Neuronal stem cell (in vitro differentiated cells): ENCODE data around the gene CEP131.

ENCODE experiments used
- DNase-seq: peaks from one replicate; pipeline ENCODE4 v3.0.0-alpha.2; 2013; ENCODE audit warnings: low spot score
- H2AFZ ChIP-seq: one replicate; pipeline ENCODE4 v1.6.1; 2013; ENCODE audit warnings: mild to moderate bottlenecking, low read length, inconsistent platforms
- H2AK5ac ChIP-seq: 2 replicates; pipeline ENCODE4 v1.6.1; 2013; ENCODE audit warnings: low read depth, mild to moderate bottlenecking, inconsistent platforms, low read length, moderate library complexity, mixed read lengths
- H2BK120ac ChIP-seq: 2 replicates; pipeline ENCODE4 v1.6.1; 2013; ENCODE audit warnings: low read depth, mild to moderate bottlenecking, inconsistent platforms, low read length, moderate library complexity, mixed read lengths
- H2BK12ac ChIP-seq: one replicate; pipeline ENCODE4 v1.6.1; 2013; ENCODE audit warnings: low read length, inconsistent platforms
- H2BK15ac ChIP-seq: 2 replicates; pipeline ENCODE4 v1.6.1; 2013; ENCODE audit warnings: mild to moderate bottlenecking, low read length, inconsistent platforms, mixed read lengths
- H2BK5ac ChIP-seq: one replicate; pipeline ENCODE4 v1.6.1; 2013; ENCODE audit warnings: inconsistent platforms, mild to moderate bottlenecking, low read length, moderate library complexity
- H3K14ac ChIP-seq: one replicate; pipeline ENCODE4 v1.6.1; 2013; ENCODE audit warnings: low read length, inconsistent platforms
- H3K18ac ChIP-seq: 2 replicates; pipeline ENCODE4 v1.6.1; 2013; ENCODE audit warnings: low read length, inconsistent platforms
- H3K23ac ChIP-seq: 2 replicates; pipeline ENCODE4 v1.6.1; 2013; ENCODE audit warnings: low read depth, mild to moderate bottlenecking, mixed read lengths, low read length, inconsistent platforms; ENCODE audit not compliant: poor library complexity
- H3K27ac ChIP-seq: replicated peaks from 3 replicates; pipeline ENCODE4 v1.5.1; 2013; ENCODE audit warnings: low read length, inconsistent platforms
- H3K27me3 ChIP-seq, 3 experiments: 2 replicates each; pipeline ENCODE4 v1.6.1; 2013; ENCODE audit warnings: low read length in 3 of 3, mild to moderate bottlenecking in 2 of 3, inconsistent platforms in 1 of 3, low read depth in 1 of 3, mixed read lengths in 1 of 3, moderate library complexity in 1 of 3; ENCODE audit not compliant: control insufficient read depth in 3 of 3, insufficient read depth in 3 of 3
- H3K36me3 ChIP-seq, 2 donors: replicated peaks in 1 of 2; 2 replicates each; pipeline ENCODE4 v1.6.1; 2013; ENCODE audit warnings: low read length in 2 of 2; ENCODE audit not compliant: control insufficient read depth in 2 of 2, insufficient read depth in 2 of 2
- H3K4ac ChIP-seq: 2 replicates; pipeline ENCODE4 v1.6.1; 2013; ENCODE audit warnings: inconsistent platforms, mild to moderate bottlenecking, low read length, moderate library complexity
- H3K4me1 ChIP-seq, 2 donors: 1 replicate in 1 of 2; 2 replicates in 1 of 2; pipeline ENCODE4 v1.6.1; 2013; ENCODE audit warnings: low read length in 2 of 2, low read depth in 1 of 2; ENCODE audit not compliant: control insufficient read depth in 2 of 2, insufficient read depth in 1 of 2
- H3K4me2 ChIP-seq: one replicate; pipeline ENCODE4 v1.6.1; 2013; ENCODE audit warnings: mild to moderate bottlenecking, low read length, inconsistent platforms; ENCODE audit not compliant: insufficient read depth, poor library complexity, severe bottlenecking
- H3K4me3 ChIP-seq, 2 donors: 2 replicates each; pipeline ENCODE4 v1.5.1; 2013; ENCODE audit warnings: low read length in 2 of 2, mild to moderate bottlenecking in 2 of 2, inconsistent platforms in 1 of 2, moderate library complexity in 1 of 2
- H3K79me1 ChIP-seq: one replicate; pipeline ENCODE4 v1.6.1; 2013; ENCODE audit warnings: low read depth, mild to moderate bottlenecking, inconsistent platforms, low read length, moderate library complexity
- H3K9ac ChIP-seq: one replicate; pipeline ENCODE4 v1.6.1; 2013; ENCODE audit warnings: mild to moderate bottlenecking, low read depth, low read length, inconsistent platforms; ENCODE audit not compliant: poor library complexity
- H3K9me3 ChIP-seq, 2 donors: replicated peaks in 1 of 2; 2 replicates each; pipeline versions ENCODE3 to v1.6.1; 2013; ENCODE audit warnings: low read length in 2 of 2, mild to moderate bottlenecking in 2 of 2, inconsistent platforms in 1 of 2, low read depth in 1 of 2, mixed read lengths in 1 of 2, moderate library complexity in 1 of 2; ENCODE audit not compliant: control insufficient read depth in 2 of 2, insufficient read depth in 1 of 2
- H4K8ac ChIP-seq: one replicate; pipeline ENCODE4 v1.6.1; 2013; ENCODE audit warnings: low read depth, mild to moderate bottlenecking, inconsistent platforms, low read length, moderate library complexity
- H4K91ac ChIP-seq: one replicate; pipeline ENCODE4 v1.6.1; 2013; ENCODE audit warnings: low read length, low read depth, mild to moderate bottlenecking, inconsistent platforms; ENCODE audit not compliant: poor library complexity
- WGBS, 2 donors: extraction: QIAGEN DNeasy Blood & Tissue Kit; methylation state at CpG; one replicate each; pipeline ENCODE4 v1.1.7; 2013; ENCODE audit warnings: missing lambda C conversion rate in 2 of 2, mixed read lengths in 1 of 2; ENCODE audit not compliant: insufficient read length in 2 of 2, insufficient replicate concordance in 1 of 2; ENCODE audit errors: extremely low coverage in 2 of 2; 5-methylcytosine and 5-hydroxymethylcytosine counted together

The CEP131 gene

DNA sequence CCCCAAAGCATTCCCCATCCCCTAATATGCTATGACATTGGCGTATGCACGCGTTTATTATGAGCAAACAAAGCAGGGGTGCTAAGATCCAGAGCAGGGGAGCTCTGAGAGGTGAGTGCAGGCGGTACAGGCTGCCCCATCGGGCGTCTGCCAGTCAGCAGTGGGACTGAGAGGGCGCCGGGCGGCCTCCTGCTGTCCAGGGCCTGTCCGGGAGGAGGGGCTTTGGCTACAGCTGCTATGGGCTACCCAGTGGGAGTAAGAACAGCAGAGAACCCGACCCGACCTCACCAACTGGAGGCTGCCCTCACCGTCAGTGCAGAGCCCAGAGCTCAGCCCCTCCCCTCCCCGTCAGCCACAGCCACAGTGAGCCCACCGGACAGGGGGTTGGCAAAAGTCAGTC is 38.2 kb downstream of the CEP131 start:
- H2BK120ac ChIP-seq = no peak overlapping the region
- no peak overlapping the region for H3K4ac ChIP-seq
- H3K79me1 ChIP-seq = peaks cover 4% of the 10 kb centered on the region
- H3K9ac ChIP-seq = peak overlapping the region; percentile 70
- H3K36me3 ChIP-seq = peaks cover 11 to 15% of the 10 kb centered on the region in 2 donors
- H3K18ac ChIP-seq = peak overlapping the region; percentile 48
- H3K27me3 ChIP-seq = no peaks in the 10 kb centered on the region
- H2AK5ac ChIP-seq = no peak overlapping the region
- no peak overlapping the region for H3K27ac ChIP-seq
- no peak overlapping the region for H2BK5ac ChIP-seq
- no peak overlapping the region for H2AFZ ChIP-seq
- H3K9me3 ChIP-seq = peaks cover 0 to 4% of the 10 kb centered on the region in 2 donors
- H2BK15ac ChIP-seq = no peak overlapping the region
- no peak overlapping the region for H3K14ac ChIP-seq
- WGBS, 2 donors = no CpG with 5 or more reads among the region's 15 CpGs
- DNase-seq = peak; percentile 26
- H3K4me1 ChIP-seq = peaks cover 0 to 3% of the 10 kb centered on the region in 2 donors
- H2BK12ac ChIP-seq = no peak overlapping the region
- H4K8ac ChIP-seq = peak overlapping the region; percentile 65
- H3K4me3 ChIP-seq = peak overlapping the region in 1 of 2 donors; percentile 46
- no peak overlapping the region for H3K4me2 ChIP-seq
- H3K23ac ChIP-seq = peak overlapping the region; percentile 99
- H4K91ac ChIP-seq = no peak overlapping the region

DNA sequence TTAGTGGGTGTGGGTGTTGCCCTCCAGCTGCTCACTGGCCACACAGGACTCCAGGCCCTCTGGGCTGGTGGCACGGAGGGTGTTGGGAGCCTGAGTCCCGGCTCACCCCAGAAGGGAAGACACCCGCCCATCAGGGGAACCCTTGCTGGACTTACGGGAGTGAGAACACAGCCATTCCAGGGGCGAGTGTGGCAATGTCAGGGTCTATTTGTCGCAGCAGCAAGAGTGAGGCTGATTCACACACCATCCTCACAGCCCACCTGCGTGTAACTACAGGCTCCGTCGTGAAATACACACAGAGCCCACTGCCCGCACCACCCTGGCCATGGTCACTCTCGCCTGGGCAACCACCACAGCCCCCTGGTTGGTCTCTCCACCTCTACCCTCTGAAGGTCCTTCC is 39.0 kb downstream of the CEP131 start:
- H3K18ac ChIP-seq = peak overlapping the region; percentile 71
- peak overlapping the region; percentile 99 for H3K23ac ChIP-seq
- H3K79me1 ChIP-seq = peaks cover 4% of the 10 kb centered on the region
- H3K9ac ChIP-seq = no peak overlapping the region
- no peak for DNase-seq
- H3K36me3 ChIP-seq = peaks cover 8 to 9% of the 10 kb centered on the region in 2 donors
- no peak overlapping the region for H2BK5ac ChIP-seq
- H2AFZ ChIP-seq = no peak overlapping the region
- peak overlapping the region; percentile 61 for H2BK120ac ChIP-seq
- peak overlapping the region; percentile 2 for H3K4me2 ChIP-seq
- H3K4me1 ChIP-seq = peaks cover 0 to 3% of the 10 kb centered on the region in 2 donors
- H3K9me3 ChIP-seq = peaks cover 0 to 4% of the 10 kb centered on the region in 2 donors
- peak overlapping the region; percentile 21 for H3K14ac ChIP-seq
- no peaks in the 10 kb centered on the region for H3K27me3 ChIP-seq
- no peak overlapping the region for H3K4me3 ChIP-seq
- H2BK15ac ChIP-seq = no peak overlapping the region
- no peak overlapping the region for H4K91ac ChIP-seq
- H4K8ac ChIP-seq = peak overlapping the region; percentile 99
- H3K27ac ChIP-seq = no peak overlapping the region
- WGBS, 2 donors = no CpG with 5 or more reads among the region's 11 CpGs
- no peak overlapping the region for H3K4ac ChIP-seq
- no peak overlapping the region for H2AK5ac ChIP-seq
- H2BK12ac ChIP-seq = peak overlapping the region; percentile 58

DNA sequence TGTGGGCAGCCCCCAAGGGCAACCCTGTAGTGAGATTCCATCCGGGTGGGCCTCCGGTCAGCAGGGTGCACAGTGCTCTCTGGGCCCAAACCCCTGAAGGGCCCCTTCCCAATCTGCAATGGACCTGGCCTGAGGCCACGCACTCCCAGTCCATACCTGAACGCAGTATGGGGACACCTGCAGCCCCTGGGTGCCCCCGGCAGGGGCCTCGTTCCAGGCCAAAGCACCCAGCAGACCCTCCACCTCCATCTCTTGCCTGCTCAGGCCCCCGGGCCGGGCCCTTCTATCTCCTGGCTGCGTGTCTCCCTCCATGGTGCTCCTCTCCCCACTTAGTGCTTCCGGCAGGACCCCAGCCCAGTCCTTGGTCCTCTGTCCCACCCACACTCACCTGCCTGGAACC is 39.4 kb downstream of the CEP131 start:
- Histone ChIP-seq H4K8ac (peak overlapping the region; percentile 43), H3K27ac (no peak overlapping the region), H2AK5ac (no peak overlapping the region), H2BK120ac (peak overlapping the region; percentile 61), H3K14ac (no peak overlapping the region), H2BK5ac (no peak overlapping the region), H3K9ac (no peak overlapping the region), H3K36me3 (peaks cover 4% of the 10 kb centered on the region in 2 donors), H3K18ac (no peak overlapping the region), H3K4ac (no peak overlapping the region), H3K79me1 (peaks cover 4% of the 10 kb centered on the region), H2BK15ac (peak overlapping the region; percentile 49), H4K91ac (no peak overlapping the region), H2AFZ (no peak overlapping the region), H3K4me2 (no peak overlapping the region), H3K4me3 (no peak overlapping the region), H3K9me3 (peaks cover 0 to 4% of the 10 kb centered on the region in 2 donors), H3K23ac (no peak overlapping the region), H3K4me1 (peaks cover 0 to 3% of the 10 kb centered on the region in 2 donors), H3K27me3 (no peaks in the 10 kb centered on the region), H2BK12ac (no peak overlapping the region)
- DNase-seq = no peak
- no CpG with 5 or more reads among the region's 10 CpGs for WGBS, 2 donors

DNA sequence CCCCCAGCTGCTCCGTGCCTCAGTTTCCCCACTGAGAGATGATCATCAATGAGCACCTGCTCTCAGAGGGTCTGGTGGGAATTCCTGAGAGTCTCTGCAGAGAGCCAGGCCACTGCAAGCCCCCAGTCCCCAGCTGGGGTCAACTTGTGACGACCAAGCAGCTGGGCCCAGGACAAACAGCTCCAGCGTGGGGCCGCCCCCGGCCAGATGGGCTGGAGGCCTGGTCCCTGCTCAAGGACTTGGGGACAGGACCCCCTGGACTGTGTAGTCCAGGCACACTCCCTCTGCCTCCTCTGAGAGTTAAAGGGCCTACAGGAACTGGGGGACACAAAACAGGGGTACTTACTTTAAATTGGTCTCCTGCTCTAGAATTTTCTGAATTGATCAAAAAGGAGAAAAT is 40.2 kb downstream of the CEP131 start:
- no peak overlapping the region for H3K23ac ChIP-seq
- no peak overlapping the region for H2AFZ ChIP-seq
- no peak overlapping the region for H2AK5ac ChIP-seq
- no peak overlapping the region for H2BK12ac ChIP-seq
- no peak overlapping the region for H3K18ac ChIP-seq
- H3K27ac ChIP-seq = no peak overlapping the region
- no peak overlapping the region for H3K4me2 ChIP-seq
- H3K79me1 ChIP-seq = peaks cover 4% of the 10 kb centered on the region
- H3K4me3 ChIP-seq = no peak overlapping the region
- peaks cover 0 to 3% of the 10 kb centered on the region in 2 donors for H3K4me1 ChIP-seq
- H2BK15ac ChIP-seq = no peak overlapping the region
- no peak overlapping the region for H2BK5ac ChIP-seq
- H3K9ac ChIP-seq = no peak overlapping the region
- H3K36me3 ChIP-seq = peaks cover 0 to 3% of the 10 kb centered on the region in 2 donors
- H4K8ac ChIP-seq = no peak overlapping the region
- no CpG with 5 or more reads among the region's 5 CpGs for WGBS, 2 donors
- H3K14ac ChIP-seq = no peak overlapping the region
- no peak overlapping the region for H2BK120ac ChIP-seq
- H3K27me3 ChIP-seq = no peaks in the 10 kb centered on the region
- H4K91ac ChIP-seq = no peak overlapping the region
- DNase-seq = no peak
- peaks cover 0 to 4% of the 10 kb centered on the region in 2 donors for H3K9me3 ChIP-seq
- H3K4ac ChIP-seq = no peak overlapping the region
